PC-3 (cell line): Measurements from ENCODE around the gene TRPV6.

Source experiments
- EZH2phosphoT487 ChIP-seq: fragments of 300-600 bp; sonication (generic); IDR thresholded peaks from 2 replicates; pipeline ENCODE4 v1.6.1; 2018; ENCODE audit warnings: mild to moderate bottlenecking, antibody characterized with exemption, low read length, borderline replicate concordance
- TF ChIP-seq, protein P1 (sequence below): fragments of 300-600 bp; sonication (generic); conservative IDR thresholded peaks from 2 replicates; pipeline ENCODE4 v1.5.1; 2017; ENCODE audit warnings: antibody characterized with exemption, low read depth, mild to moderate bottlenecking, low read length

DNA sequence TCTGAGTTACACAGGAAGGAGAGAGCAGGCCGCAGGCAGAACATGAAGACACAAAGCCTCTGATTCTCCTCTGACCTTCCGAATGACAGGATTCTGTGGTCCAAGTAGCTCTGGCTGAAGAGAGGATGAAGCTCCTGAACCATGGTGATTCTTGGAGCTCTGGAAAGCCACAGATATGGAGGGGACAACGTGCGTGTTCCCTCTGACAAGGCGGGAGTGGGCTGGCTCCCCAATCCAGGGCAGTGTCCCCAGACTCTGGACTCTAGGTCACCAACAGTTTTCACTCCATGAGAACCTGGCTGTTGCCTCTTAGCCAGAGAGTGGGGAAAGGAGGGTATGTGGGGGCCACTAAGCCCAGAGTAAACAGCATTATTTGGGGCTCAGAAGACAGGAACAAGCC, 7.4 kb upstream of the TRPV6 start:
- TF ChIP-seq, protein P1, sequence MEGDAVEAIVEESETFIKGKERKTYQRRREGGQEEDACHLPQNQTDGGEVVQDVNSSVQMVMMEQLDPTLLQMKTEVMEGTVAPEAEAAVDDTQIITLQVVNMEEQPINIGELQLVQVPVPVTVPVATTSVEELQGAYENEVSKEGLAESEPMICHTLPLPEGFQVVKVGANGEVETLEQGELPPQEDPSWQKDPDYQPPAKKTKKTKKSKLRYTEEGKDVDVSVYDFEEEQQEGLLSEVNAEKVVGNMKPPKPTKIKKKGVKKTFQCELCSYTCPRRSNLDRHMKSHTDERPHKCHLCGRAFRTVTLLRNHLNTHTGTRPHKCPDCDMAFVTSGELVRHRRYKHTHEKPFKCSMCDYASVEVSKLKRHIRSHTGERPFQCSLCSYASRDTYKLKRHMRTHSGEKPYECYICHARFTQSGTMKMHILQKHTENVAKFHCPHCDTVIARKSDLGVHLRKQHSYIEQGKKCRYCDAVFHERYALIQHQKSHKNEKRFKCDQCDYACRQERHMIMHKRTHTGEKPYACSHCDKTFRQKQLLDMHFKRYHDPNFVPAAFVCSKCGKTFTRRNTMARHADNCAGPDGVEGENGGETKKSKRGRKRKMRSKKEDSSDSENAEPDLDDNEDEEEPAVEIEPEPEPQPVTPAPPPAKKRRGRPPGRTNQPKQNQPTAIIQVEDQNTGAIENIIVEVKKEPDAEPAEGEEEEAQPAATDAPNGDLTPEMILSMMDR, result no peak
- TF ChIP-seq EZH2phosphoT487, result no peak
